HK-2 (cell line): ENCODE results near the gene MDH1.

Experiments used
- DNase-seq: peaks from one replicate; pipeline ENCODE4 v3.0.0-alpha.2; 2018; ENCODE audit not compliant: unreplicated experiment

Gene MDH1

DNA sequence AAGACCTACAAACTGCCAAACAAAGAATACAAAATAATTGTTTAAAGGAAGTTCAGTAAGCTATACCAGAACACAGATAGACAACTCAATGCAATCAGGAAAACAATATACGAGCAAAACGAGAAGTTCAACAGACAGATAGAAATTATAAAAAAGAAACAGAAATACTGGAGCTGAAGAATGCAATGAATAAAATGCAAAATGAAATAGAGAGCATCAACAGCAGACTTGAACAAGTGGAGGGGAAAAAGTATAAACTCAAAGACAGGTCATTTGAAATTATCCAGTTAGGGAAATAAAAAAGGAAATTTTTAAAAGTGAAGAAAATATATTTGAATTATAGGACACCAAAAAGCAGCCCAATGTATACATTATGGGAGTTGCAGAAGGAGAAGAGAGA is 43.6 kb downstream of the MDH1 start:
- no peak for DNase-seq

- DNase-seq = no peak
Observed at GRCh38 chr2:63639344-63639743, 50.6 kb downstream of the MDH1 start.

DNA sequence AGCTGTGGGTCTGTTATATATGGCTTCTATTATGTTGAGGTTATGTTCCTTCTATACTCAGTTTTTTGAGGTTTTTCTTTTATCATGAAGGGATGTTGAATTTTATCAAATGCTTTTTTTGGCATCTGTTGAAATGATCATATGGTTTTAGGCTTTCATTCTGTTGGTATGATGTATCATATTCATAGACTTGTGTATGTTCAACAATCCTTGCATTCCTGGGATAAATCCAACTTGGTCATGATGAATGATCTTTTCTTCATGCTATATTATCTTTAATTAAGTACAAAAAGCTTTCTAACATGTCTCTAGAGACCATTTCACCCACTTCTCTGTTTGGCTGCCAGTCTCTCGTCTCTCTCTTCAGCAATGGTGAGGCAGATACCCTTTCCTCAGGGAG is 54.2 kb downstream of the MDH1 start:
- DNase-seq = no peak

- no peak for DNase-seq
Observed at GRCh38 chr2:63643486-63643885, 54.7 kb downstream of the MDH1 start.

- DNase-seq = no peak
Observed at GRCh38 chr2:63648632-63649031, 59.9 kb downstream of the MDH1 start.

- no peak for DNase-seq
Observed at GRCh38 chr2:63649829-63650228, 61.1 kb downstream of the MDH1 start.

- no peak for DNase-seq
Observed at GRCh38 chr2:63650756-63651155, 62.0 kb downstream of the MDH1 start.

- DNase-seq = no peak
Observed at GRCh38 chr2:63651356-63651755, 62.6 kb downstream of the MDH1 start.

- DNase-seq = no peak
Observed at GRCh38 chr2:63651861-63652651, 63.3 kb downstream of the MDH1 start.

GRCh38 chr2:63652652-63652985 is 63.9 kb downstream of the MDH1 start:
- no peak for DNase-seq

GRCh38 chr2:63654959-63655358 is 66.2 kb downstream of the MDH1 start:
- no peak for DNase-seq
